ENCODE results near the gene ZFP92. TPM values are rescaled to one million over a fixed set of nuclear protein-coding genes. Genes with fewer than 3 reads are reported as not detected.

Gene ZFP92
- total and polyA plus RNA-seq, 10 of the 15 experiments (the other 5 are each of a cell fraction or from before 2014, with no cell fraction given): 0.02 to 1.6 (median 0.09) TPM; not detected in 2

- Histone ChIP-seq H3K4me3 (no peak overlapping the region), H4K20me1 (ENCODE audit: control insufficient read depth, insufficient read depth) (no peaks in the 10 kb centered on the region), H3K9me3 (replicated peaks; ENCODE audit: control insufficient read depth, insufficient read depth, low read length) (no peaks in the 10 kb centered on the region; the same call in 2 of the 3 replicates), H3K27me3 (replicated peaks in 1 of 2; ENCODE audit: control insufficient read depth in 2 of 2, insufficient read depth in 2 of 2, low read length in 1 of 2) (no peaks in the 10 kb centered on the region), H3K4me1 (ENCODE audit: control insufficient read depth, insufficient read depth, low read length) (no peaks in the 10 kb centered on the region), H3K27ac (ENCODE audit: control insufficient read depth, insufficient read depth) (no peak overlapping the region), H3K79me2 (ENCODE audit: control insufficient read depth, insufficient read depth, low read length) (no peaks in the 10 kb centered on the region), H3K36me3 (ENCODE audit: control insufficient read depth in 2 of 2, insufficient read depth in 2 of 2, low read length in 1 of 2) (no peaks in the 10 kb centered on the region), H3K4me2 (ENCODE audit: control insufficient read depth, insufficient read depth) (no peak overlapping the region), H3K9ac (ENCODE audit: control insufficient read depth, insufficient read depth, low read length) (no peak overlapping the region), H2AFZ (ENCODE audit: control insufficient read depth, low read depth, low read length) (no peak overlapping the region)
- ChIA-PET RAD21 (ENCODE audit: unreplicated experiment) (no interaction called here), POLR2A (no interaction called here), SMC1A (ENCODE audit: uncharacterized antibody, unreplicated experiment) (interaction anchor here (0.6 kb wide), 1 partner anchor 51 kb away, joined by 3 read pairs; no protein-coding TSS in a partner anchor), CTCF (no interaction called here)
- FAIRE-seq (no peak), ATAC-seq (no peak), DNase-seq (ENCODE audit: low read depth, low spot score) (no peak)
- in situ Hi-C loops (cut with MboI): no loop called here
- TF ChIP-seq SREBF2 (IDR thresholded peaks at IDR 0.05; ENCODE audit: low read length) (no peak), BMI1 (IDR thresholded peaks at IDR 0.05; ENCODE audit: borderline replicate concordance) (no peak), SUZ12 (IDR thresholded peaks at IDR 0.05; ENCODE audit: unreplicated experiment) (no peak), MLLT1 (IDR thresholded peaks at IDR 0.05) (no peak), NRF1 (conservative IDR thresholded peaks at IDR 0.05; ENCODE audit: low read depth, low read length) (no peak), ZSCAN29 (IDR thresholded peaks at IDR 0.05) (no peak), ZZZ3 (IDR thresholded peaks at IDR 0.05; ENCODE audit: control insufficient read depth, insufficient read length, low read depth) (no peak), WRNIP1 (IDR thresholded peaks at IDR 0.05; ENCODE audit: borderline replicate concordance, low read depth, low read length) (no peak), CBX3 (IDR thresholded peaks at IDR 0.05; ENCODE audit: borderline replicate concordance, low read depth) (no peak), IKZF2 (IDR thresholded peaks at IDR 0.05) (no peak), STAT1 (conservative IDR thresholded peaks at IDR 0.05) (no peak), HDGF (IDR thresholded peaks at IDR 0.05) (no peak), LARP7 (IDR thresholded peaks at IDR 0.05) (no peak), POU2F2 (IDR thresholded peaks at IDR 0.05; ENCODE audit: borderline replicate concordance, low read depth, low read length) (no peak), TAF1 (IDR thresholded peaks at IDR 0.05; ENCODE audit: borderline replicate concordance, low read depth, low read length) (no peak), SMAD5 (IDR thresholded peaks at IDR 0.05; ENCODE audit: low read depth) (no peak)
- TF ChIP-seq, protein P1, sequence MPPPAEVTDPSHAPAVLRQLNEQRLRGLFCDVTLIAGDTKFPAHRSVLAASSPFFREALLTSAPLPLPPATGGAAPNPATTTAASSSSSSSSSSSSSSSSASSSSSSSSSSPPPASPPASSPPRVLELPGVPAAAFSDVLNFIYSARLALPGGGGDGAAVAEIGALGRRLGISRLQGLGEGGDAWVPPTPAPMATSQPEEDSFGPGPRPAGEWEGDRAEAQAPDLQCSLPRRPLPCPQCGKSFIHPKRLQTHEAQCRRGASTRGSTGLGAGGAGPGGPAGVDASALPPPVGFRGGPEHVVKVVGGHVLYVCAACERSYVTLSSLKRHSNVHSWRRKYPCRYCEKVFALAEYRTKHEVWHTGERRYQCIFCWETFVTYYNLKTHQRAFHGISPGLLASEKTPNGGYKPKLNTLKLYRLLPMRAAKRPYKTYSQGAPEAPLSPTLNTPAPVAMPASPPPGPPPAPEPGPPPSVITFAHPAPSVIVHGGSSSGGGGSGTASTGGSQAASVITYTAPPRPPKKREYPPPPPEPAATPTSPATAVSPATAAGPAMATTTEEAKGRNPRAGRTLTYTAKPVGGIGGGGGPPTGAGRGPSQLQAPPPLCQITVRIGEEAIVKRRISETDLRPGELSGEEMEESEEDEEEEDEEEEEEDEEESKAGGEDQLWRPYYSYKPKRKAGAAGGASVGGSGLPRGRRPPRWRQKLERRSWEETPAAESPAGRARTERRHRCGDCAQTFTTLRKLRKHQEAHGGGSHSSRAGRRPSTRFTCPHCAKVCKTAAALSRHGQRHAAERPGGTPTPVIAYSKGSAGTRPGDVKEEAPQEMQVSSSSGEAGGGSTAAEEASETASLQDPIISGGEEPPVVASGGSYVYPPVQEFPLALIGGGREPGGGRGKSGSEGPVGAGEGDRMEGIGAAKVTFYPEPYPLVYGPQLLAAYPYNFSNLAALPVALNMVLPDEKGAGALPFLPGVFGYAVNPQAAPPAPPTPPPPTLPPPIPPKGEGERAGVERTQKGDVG (CRISPR knock-in tag; IDR thresholded peaks at IDR 0.05): no peak
- intact Hi-C loops (cut with micrococcal nuclease; ENCODE audit: unreplicated experiment): no loop called here
- no TSS peak for BruUV-seq (replicated peaks)
- 27% methylated on average over 8 of the region's 8 CpGs for WGBS (ENCODE audit: insufficient coverage, insufficient replicate concordance, low lambda C conversion rate, missing lambda C conversion rate)
These were observed 27.3 kb downstream of the ZFP92 start for GRCh38 chrX:153438532-153438931.
